ENCODE data around the gene PSAPL1.
A peak's percentile ranks its signal among the peaks of the same experiment; 100 is the strongest.

Gene PSAPL1

GRCh38 chr4:7444314-7444713 lies 9.6 kb upstream of the PSAPL1 start:
- H3K27me3 ChIP-seq (ENCODE audit: control insufficient read depth, insufficient read depth, low read length): peaks cover 8% of the 10 kb centered on the region; the same call in 1 of the 2 replicates
- no peak overlapping the region for H3K9ac ChIP-seq (ENCODE audit: low read length)
- H3K9me3 ChIP-seq (ENCODE audit: control insufficient read depth, insufficient read depth, low read depth, low read length): 0 out of 2 replicates have a peak, but pooled peaks cover 10% of the 10 kb centered on the region
- no peak overlapping the region for H3K4me3 ChIP-seq (ENCODE audit: low read depth, low read length)
- H3K36me3 ChIP-seq (ENCODE audit: control insufficient read depth, insufficient read depth, low read length): no peaks in the 10 kb centered on the region
- no peak overlapping the region for H3K27ac ChIP-seq (ENCODE audit: low read depth, low read length)
- peaks cover 9% of the 10 kb centered on the region; the same call in 1 of the 2 replicates for H3K4me1 ChIP-seq (ENCODE audit: control insufficient read depth, insufficient read depth, low read length)

DNA sequence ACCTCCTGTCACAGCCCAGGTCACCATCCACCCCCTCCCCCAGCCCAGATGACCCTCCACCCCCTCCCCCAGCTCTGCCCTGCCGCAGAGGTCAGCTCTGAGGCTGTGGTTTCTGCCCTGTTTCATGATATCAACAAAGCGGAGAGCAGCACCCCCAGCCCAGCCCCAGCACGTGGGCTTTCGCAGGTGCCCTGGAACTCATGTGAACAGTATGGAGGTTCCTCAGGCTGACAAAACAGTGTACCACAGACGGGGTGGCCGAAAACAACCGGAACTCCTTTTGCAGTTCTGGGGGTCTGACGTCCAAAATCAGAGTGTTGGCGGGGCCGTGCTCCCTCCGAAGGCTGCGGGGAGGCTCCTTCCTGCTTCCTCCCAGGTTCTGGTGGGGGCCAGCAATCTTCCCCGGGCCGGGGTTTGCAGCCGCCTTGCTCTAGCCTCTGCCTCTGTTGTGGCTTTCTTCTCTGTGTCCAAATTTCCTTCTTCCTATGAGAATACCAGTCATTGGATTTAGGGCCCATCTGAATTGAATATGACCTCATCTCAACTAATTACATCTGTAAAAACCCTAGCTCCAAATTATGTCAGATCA lies 7.9 kb upstream of the PSAPL1 start:
- Histone ChIP-seq H3K4me3 (ENCODE audit: low read depth, low read length) (no peak overlapping the region), H3K27ac (ENCODE audit: low read depth, low read length) (no peak overlapping the region), H3K4me1 (ENCODE audit: control insufficient read depth, insufficient read depth, low read length) (peaks cover 9% of the 10 kb centered on the region; the same call in 1 of the 2 replicates), H3K27me3 (ENCODE audit: control insufficient read depth, insufficient read depth, low read length) (no peaks in the 10 kb centered on the region), H3K9me3 (ENCODE audit: control insufficient read depth, insufficient read depth, low read depth, low read length) (peaks cover 16% of the 10 kb centered on the region), H3K36me3 (ENCODE audit: control insufficient read depth, insufficient read depth, low read length) (no peaks in the 10 kb centered on the region), H3K9ac (ENCODE audit: low read length) (peak overlapping the region; percentile 23)

DNA sequence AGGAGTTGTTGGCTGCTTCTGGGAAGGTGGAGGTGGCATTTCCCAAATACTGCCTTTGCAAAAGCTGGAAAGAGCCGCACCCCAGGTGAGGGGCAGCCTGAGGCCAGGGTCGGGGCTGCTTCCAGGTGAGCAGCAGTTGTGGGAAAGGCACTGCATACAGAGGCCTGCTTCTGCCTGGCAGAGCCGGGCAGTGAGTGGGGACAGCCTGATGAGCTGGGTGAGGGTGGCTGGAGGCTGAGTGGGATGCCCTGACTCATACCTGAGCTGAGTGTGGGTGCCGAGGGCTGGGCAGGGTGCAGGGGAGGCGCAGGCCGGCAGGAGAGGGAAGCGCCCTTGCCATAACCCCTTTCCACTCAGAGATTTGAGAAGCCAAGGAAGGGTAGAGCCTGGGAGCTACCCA lies 6.5 kb upstream of the PSAPL1 start:
- Histone ChIP-seq H3K27me3 (ENCODE audit: control insufficient read depth, insufficient read depth, low read length) (no peaks in the 10 kb centered on the region), H3K9ac (ENCODE audit: low read length) (no peak overlapping the region), H3K9me3 (ENCODE audit: control insufficient read depth, insufficient read depth, low read depth, low read length) (peaks cover 16% of the 10 kb centered on the region), H3K4me1 (ENCODE audit: control insufficient read depth, insufficient read depth, low read length) (peaks cover 9% of the 10 kb centered on the region; the same call in 1 of the 2 replicates), H3K36me3 (ENCODE audit: control insufficient read depth, insufficient read depth, low read length) (no peaks in the 10 kb centered on the region), H3K27ac (ENCODE audit: low read depth, low read length) (no peak overlapping the region), H3K4me3 (ENCODE audit: low read depth, low read length) (no peak overlapping the region)

GRCh38 chr4:7439699-7440098 lies 5.0 kb upstream of the PSAPL1 start:
- H3K36me3 ChIP-seq (ENCODE audit: control insufficient read depth, insufficient read depth, low read length): no peaks in the 10 kb centered on the region
- peaks cover 21% of the 10 kb centered on the region for H3K4me1 ChIP-seq (ENCODE audit: control insufficient read depth, insufficient read depth, low read length)
- no peak overlapping the region for H3K9ac ChIP-seq (ENCODE audit: low read length)
- no peak overlapping the region for H3K27ac ChIP-seq (ENCODE audit: low read depth, low read length)
- no peak overlapping the region for H3K4me3 ChIP-seq (ENCODE audit: low read depth, low read length)
- no peaks in the 10 kb centered on the region for H3K27me3 ChIP-seq (ENCODE audit: control insufficient read depth, insufficient read depth, low read length)
- H3K9me3 ChIP-seq (ENCODE audit: control insufficient read depth, insufficient read depth, low read depth, low read length): peaks cover 16% of the 10 kb centered on the region

DNA sequence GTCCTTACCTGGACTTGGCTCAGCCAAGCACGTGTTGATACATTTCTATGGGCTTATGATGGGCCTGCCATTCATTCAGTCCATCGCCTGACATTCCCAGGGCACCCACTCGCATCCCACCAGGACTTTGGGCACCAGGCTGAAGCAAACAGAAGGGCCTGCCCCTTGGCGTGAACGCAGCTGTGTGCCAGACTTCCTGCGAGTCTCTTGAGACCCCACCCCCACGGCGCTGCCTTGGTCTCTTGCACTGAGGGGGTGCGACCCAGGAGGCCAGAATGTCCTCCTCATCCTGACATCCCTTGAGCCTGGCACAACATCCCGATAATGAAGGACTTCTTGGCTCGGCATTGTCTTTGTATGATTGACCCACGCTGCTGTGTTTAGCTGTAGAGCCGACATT lies 1.5 kb upstream of the PSAPL1 start:
- no peaks in the 10 kb centered on the region for H3K36me3 ChIP-seq (ENCODE audit: control insufficient read depth, insufficient read depth, low read length)
- H3K4me1 ChIP-seq (ENCODE audit: control insufficient read depth, insufficient read depth, low read length): peaks cover 25% of the 10 kb centered on the region
- H3K9ac ChIP-seq (ENCODE audit: low read length): no peak overlapping the region
- H3K9me3 ChIP-seq (ENCODE audit: control insufficient read depth, insufficient read depth, low read depth, low read length): peaks cover 16% of the 10 kb centered on the region
- H3K4me3 ChIP-seq (ENCODE audit: low read depth, low read length): no peak overlapping the region
- H3K27ac ChIP-seq (ENCODE audit: low read depth, low read length): no peak overlapping the region
- H3K27me3 ChIP-seq (ENCODE audit: control insufficient read depth, insufficient read depth, low read length): no peaks in the 10 kb centered on the region

- H3K27ac ChIP-seq (ENCODE audit: low read depth, low read length): no peak overlapping the region
- H3K27me3 ChIP-seq (ENCODE audit: control insufficient read depth, insufficient read depth, low read length): no peaks in the 10 kb centered on the region
- peaks cover 29% of the 10 kb centered on the region for H3K4me1 ChIP-seq (ENCODE audit: control insufficient read depth, insufficient read depth, low read length)
- peaks cover 16% of the 10 kb centered on the region for H3K9me3 ChIP-seq (ENCODE audit: control insufficient read depth, insufficient read depth, low read depth, low read length)
- H3K36me3 ChIP-seq (ENCODE audit: control insufficient read depth, insufficient read depth, low read length): no peaks in the 10 kb centered on the region
- H3K4me3 ChIP-seq (ENCODE audit: low read depth, low read length): no peak overlapping the region
- no peak overlapping the region for H3K9ac ChIP-seq (ENCODE audit: low read length)
Measured at GRCh38 chr4:7435471-7436061, 836 bp upstream of the PSAPL1 start.

DNA sequence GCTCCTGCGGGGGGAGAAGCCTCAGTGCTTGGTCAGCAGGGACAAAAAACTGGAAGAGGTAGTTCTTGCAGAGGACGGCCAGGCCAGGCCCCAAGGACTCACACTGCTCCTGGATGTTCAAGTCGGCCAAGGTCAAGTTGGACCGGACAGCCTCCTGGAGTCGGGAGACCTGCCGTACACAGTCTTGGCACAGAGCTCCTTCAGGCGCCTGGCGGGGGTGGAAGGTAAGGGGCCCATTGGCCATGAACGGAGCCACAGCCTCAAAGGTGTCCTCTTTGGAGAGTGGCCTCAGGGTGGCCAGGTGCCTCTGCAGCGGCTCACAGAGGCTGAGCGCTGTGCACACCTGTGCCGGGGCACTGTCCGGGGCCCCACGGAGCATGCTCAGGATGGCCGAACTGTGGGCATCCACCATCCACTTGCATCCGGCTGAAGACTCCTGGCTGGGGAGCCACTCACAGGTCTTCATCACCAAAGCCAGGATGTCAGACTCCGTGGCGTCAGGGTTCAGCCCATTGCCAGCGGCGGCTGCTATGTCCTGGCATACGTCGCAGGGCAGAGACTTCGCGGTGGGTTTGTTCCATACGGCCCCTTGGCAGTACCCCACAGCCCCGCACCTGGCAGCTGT lies 477 bp downstream of the PSAPL1 start:
- H3K27me3 ChIP-seq (ENCODE audit: control insufficient read depth, insufficient read depth, low read length): no peaks in the 10 kb centered on the region
- H3K36me3 ChIP-seq (ENCODE audit: control insufficient read depth, insufficient read depth, low read length): no peaks in the 10 kb centered on the region
- H3K4me1 ChIP-seq (ENCODE audit: control insufficient read depth, insufficient read depth, low read length): peaks cover 42% of the 10 kb centered on the region
- H3K27ac ChIP-seq (ENCODE audit: low read depth, low read length): no peak overlapping the region
- H3K9me3 ChIP-seq (ENCODE audit: control insufficient read depth, insufficient read depth, low read depth, low read length): peaks cover 5% of the 10 kb centered on the region
- H3K9ac ChIP-seq (ENCODE audit: low read length): no peak overlapping the region
- no peak overlapping the region for H3K4me3 ChIP-seq (ENCODE audit: low read depth, low read length)

DNA sequence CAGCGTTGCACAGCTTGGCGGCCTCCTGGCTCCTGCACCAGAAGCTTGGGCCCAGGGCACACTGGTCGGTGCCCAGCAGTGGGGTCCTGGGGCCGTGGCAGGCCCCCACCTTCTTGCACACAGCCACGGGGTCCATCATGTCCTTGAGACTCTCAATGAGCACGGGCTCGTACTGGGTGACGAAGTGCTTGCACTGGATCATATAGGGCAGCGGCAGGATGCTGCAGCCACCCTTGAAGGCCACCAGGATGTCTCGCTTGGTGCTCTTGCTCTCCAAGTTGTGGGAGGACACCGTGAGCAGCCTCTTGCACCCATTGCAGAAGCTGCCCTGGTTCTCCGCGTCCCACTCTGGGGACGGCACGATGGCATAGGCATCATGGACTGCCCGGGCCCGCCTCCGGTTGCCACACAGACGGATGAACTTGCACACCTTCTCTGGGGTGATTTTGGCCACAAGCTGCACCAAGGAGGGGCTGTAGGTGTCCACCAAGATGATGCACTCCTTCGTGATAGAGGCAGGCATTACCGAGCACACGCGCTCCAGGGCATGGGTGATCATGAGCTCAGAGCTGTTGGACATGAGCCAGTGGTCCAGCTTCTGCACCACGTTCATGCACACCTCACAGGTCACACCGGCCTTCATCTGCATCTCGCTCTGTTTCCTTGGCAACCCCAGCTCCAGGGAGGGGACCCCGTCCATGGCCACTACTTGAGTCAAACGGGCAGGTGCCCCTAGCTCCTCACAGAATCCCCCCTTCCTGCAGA lies 1.2 kb downstream of the PSAPL1 start:
- H3K4me1 ChIP-seq (ENCODE audit: control insufficient read depth, insufficient read depth, low read length): peaks cover 48% of the 10 kb centered on the region
- H3K36me3 ChIP-seq (ENCODE audit: control insufficient read depth, insufficient read depth, low read length): no peaks in the 10 kb centered on the region
- H3K4me3 ChIP-seq (ENCODE audit: low read depth, low read length): no peak overlapping the region
- H3K9ac ChIP-seq (ENCODE audit: low read length): no peak overlapping the region
- no peaks in the 10 kb centered on the region for H3K27me3 ChIP-seq (ENCODE audit: control insufficient read depth, insufficient read depth, low read length)
- H3K27ac ChIP-seq (ENCODE audit: low read depth, low read length): no peak overlapping the region
- H3K9me3 ChIP-seq (ENCODE audit: control insufficient read depth, insufficient read depth, low read depth, low read length): no peaks in the 10 kb centered on the region

DNA sequence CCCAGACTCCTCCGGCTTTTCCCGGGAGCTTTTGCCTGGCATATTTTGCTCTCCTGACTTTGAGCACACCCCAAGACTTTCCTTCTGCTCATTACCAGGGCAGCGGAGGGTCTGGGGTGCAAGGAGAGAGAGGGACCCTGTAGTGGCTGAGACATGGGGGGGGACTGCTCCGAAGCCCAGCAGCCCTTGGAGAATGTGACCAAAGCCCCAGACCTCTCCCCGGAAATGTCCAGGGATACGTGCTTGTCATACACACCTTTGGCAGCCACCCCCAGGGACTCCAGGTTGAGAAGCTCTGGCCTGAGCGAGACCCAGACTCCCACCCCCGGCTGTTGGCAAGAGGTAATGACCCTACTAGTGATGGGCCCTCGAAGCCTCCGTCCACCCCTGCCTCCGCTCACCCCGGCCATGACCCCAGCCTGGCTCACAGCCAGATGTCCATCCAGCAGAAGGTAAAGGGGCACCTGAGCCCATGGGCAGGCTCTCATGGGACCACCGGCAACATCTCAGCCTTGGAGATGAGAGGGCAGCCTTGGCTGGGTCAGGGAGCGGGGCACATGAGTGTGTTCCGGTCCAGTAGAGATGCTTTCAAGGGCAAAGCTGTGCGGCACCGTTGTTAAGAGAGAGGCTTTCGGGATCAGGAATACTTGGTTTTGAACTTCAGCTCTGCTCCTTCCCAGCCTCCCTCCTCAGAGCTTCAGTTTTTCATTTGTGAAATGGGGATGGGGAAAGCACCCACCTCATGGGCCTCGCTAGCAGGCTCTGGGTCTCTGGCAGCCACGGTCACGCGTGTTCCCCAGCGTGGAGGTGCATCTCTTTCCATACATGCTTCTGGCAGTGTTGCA lies 2.0 kb downstream of the PSAPL1 start:
- Histone ChIP-seq H3K27me3 (ENCODE audit: control insufficient read depth, insufficient read depth, low read length) (no peaks in the 10 kb centered on the region), H3K9ac (ENCODE audit: low read length) (no peak overlapping the region), H3K27ac (ENCODE audit: low read depth, low read length) (no peak overlapping the region), H3K4me3 (ENCODE audit: low read depth, low read length) (no peak overlapping the region), H3K4me1 (ENCODE audit: control insufficient read depth, insufficient read depth, low read length) (peaks cover 56% of the 10 kb centered on the region), H3K9me3 (ENCODE audit: control insufficient read depth, insufficient read depth, low read depth, low read length) (no peaks in the 10 kb centered on the region), H3K36me3 (ENCODE audit: control insufficient read depth, insufficient read depth, low read length) (no peaks in the 10 kb centered on the region)

GRCh38 chr4:7431696-7432530 lies 2.8 kb downstream of the PSAPL1 start:
- Histone ChIP-seq H3K27me3 (ENCODE audit: control insufficient read depth, insufficient read depth, low read length) (no peaks in the 10 kb centered on the region), H3K36me3 (ENCODE audit: control insufficient read depth, insufficient read depth, low read length) (no peaks in the 10 kb centered on the region), H3K9me3 (ENCODE audit: control insufficient read depth, insufficient read depth, low read depth, low read length) (no peaks in the 10 kb centered on the region), H3K4me3 (ENCODE audit: low read depth, low read length) (no peak overlapping the region), H3K9ac (ENCODE audit: low read length) (no peak overlapping the region), H3K27ac (ENCODE audit: low read depth, low read length) (no peak overlapping the region), H3K4me1 (ENCODE audit: control insufficient read depth, insufficient read depth, low read length) (peaks cover 63% of the 10 kb centered on the region)

Measured in HUES6 (cell line).